Bronchial epithelial cell (primary cell): ENCODE data around the gene SAMD13. TPM values are rescaled to one million over a fixed set of nuclear protein-coding genes. Genes with fewer than 3 reads are reported as not detected.
A peak's percentile ranks its signal among the peaks of the same experiment; 100 is the strongest.

Experiments used
- DNase-seq: peaks from one replicate; pipeline ENCODE4 v3.0.0-alpha.2; 2010; ENCODE audit warnings: low read depth
- FAIRE-seq: peaks from 2 replicates; lab custom pipeline; 2011; peaks lifted over from hg19 to GRCh38; lab: Jason Lieb, UNC
- H3K27me3 ChIP-seq: 2 replicates; pipeline ENCODE4 v1.5.1; 2011; ENCODE audit warnings: low read length; ENCODE audit not compliant: control insufficient read depth, insufficient read depth
- H3K36me3 ChIP-seq: 2 replicates; pipeline ENCODE4 v1.5.1; 2011; ENCODE audit warnings: low read length; ENCODE audit not compliant: control insufficient read depth, insufficient read depth
- H3K4me3 ChIP-seq: 2 replicates; pipeline ENCODE4 v1.5.1; 2011; ENCODE audit warnings: mild to moderate bottlenecking, low read depth, low read length, control low read depth
- CTCF ChIP-seq: IDR thresholded peaks from 2 replicates; pipeline ENCODE4 v1.5.1; 2011; ENCODE audit warnings: mild to moderate bottlenecking, moderate library complexity, low read length, control low read depth, inconsistent platforms; ENCODE audit not compliant: insufficient read depth, severe bottlenecking
- total RNA-seq: library from RNA; depleted of rRNA; stranded (reverse); fragments of >200 nt; gene quantifications from 2 replicates; pipeline ENCODE4 v1.2.1, GENCODE V29; 2014

SAMD13 gene
- 0.26 and 0.77 TPM in 2 replicates for total RNA-seq

- TF ChIP-seq CTCF = no peak
- FAIRE-seq (no peak), DNase-seq (peak; percentile 63)
Measured at GRCh38 chr1:84301004-84301784, at the start of gene SAMD13. TSS of gene SAMD13 (plus strand) at chr1:84301708. CDS start at chr1:84303235, 1,527 bp downstream.

GRCh38 chr1:84253036-84253435 is 48.5 kb upstream of the SAMD13 start:
- H3K27me3 ChIP-seq = no peaks in the 10 kb centered on the region
- H3K36me3 ChIP-seq = no peaks in the 10 kb centered on the region
- DNase-seq (peak; percentile 44), FAIRE-seq (no peak)
- H3K4me3 ChIP-seq = no peak overlapping the region
- no peak for TF ChIP-seq CTCF

More at GRCh38 chr1:84301004-84301784, at the start of gene SAMD13:
- peak within 1 kb of the TSS; percentile 17 for H3K4me3 ChIP-seq
- no peaks in the 10 kb centered on the region for H3K27me3 ChIP-seq
- H3K36me3 ChIP-seq = no peaks in the 10 kb centered on the region

- Histone ChIP-seq H3K4me3 (no peak overlapping the region), H3K27me3 (no peaks in the 10 kb centered on the region), H3K36me3 (no peaks in the 10 kb centered on the region)
- peak; percentile 98 for DNase-seq
- no peak for TF ChIP-seq CTCF
- FAIRE-seq = peak; percentile 68
Measured at GRCh38 chr1:84253891-84254290, 47.6 kb upstream of the SAMD13 start.

GRCh38 chr1:84254703-84255238 is 46.7 kb upstream of the SAMD13 start:
- no peak for DNase-seq
- no peak overlapping the region for H3K4me3 ChIP-seq
- H3K27me3 ChIP-seq = no peaks in the 10 kb centered on the region
- FAIRE-seq = no peak
- H3K36me3 ChIP-seq = no peaks in the 10 kb centered on the region
- TF ChIP-seq CTCF = no peak

GRCh38 chr1:84255582-84255981 is 45.9 kb upstream of the SAMD13 start:
- H3K27me3 ChIP-seq = no peaks in the 10 kb centered on the region
- no peak for FAIRE-seq
- TF ChIP-seq CTCF = no peak
- DNase-seq = no peak
- no peak overlapping the region for H3K4me3 ChIP-seq
- no peaks in the 10 kb centered on the region for H3K36me3 ChIP-seq
